B cell (primary cell): ENCODE results near the gene IGLL5.

Experiments used
- EZH2 ChIP-seq: IDR thresholded peaks from 2 replicates; pipeline ENCODE4 v1.6.1; 2012; ENCODE audit warnings: borderline replicate concordance, low read depth, mild to moderate bottlenecking, moderate library complexity, low read length; ENCODE audit not compliant: insufficient read depth, poor library complexity, severe bottlenecking
- TF ChIP-seq, protein P1 (sequence below): fragments of 200-600 bp; IDR thresholded peaks from one replicate; pipeline ENCODE4 v1.8.0; 2022; ENCODE audit warnings: antibody characterized with exemption, mild to moderate bottlenecking

DNA sequence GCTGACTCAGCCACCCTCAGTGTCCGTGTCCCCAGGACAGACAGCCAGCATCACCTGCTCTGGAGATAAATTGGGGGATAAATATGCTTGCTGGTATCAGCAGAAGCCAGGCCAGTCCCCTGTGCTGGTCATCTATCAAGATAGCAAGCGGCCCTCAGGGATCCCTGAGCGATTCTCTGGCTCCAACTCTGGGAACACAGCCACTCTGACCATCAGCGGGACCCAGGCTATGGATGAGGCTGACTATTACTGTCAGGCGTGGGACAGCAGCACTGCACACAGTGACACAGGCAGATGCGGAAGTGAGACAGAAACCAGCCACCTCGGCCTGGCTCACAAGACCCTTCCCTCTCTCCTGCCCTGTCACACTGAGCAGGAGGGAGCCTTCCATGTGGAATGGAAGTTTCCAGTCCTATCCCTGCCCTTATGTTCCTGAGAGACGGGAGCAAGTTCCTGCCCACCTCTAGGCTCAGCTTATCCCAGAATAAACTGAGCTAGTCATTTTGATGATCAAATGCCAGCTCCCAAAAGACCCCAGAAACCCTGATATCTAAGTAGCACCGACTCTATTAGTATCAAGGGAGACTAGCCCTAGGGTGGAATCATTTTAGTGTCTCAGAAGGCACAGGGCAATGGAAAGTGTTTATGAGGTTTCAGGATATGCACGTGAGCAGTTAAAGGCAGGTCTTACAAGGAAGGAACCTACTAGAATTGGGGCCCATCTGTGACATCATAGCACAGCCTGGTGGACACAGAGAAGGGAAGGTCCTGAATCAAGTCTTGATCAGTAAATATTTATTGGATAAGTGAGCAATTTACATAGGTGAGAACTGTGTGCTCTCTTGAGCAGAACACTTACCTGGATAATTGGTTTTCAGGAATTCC, 6.3 kb upstream of the IGLL5 start:
- TF ChIP-seq, protein P1, sequence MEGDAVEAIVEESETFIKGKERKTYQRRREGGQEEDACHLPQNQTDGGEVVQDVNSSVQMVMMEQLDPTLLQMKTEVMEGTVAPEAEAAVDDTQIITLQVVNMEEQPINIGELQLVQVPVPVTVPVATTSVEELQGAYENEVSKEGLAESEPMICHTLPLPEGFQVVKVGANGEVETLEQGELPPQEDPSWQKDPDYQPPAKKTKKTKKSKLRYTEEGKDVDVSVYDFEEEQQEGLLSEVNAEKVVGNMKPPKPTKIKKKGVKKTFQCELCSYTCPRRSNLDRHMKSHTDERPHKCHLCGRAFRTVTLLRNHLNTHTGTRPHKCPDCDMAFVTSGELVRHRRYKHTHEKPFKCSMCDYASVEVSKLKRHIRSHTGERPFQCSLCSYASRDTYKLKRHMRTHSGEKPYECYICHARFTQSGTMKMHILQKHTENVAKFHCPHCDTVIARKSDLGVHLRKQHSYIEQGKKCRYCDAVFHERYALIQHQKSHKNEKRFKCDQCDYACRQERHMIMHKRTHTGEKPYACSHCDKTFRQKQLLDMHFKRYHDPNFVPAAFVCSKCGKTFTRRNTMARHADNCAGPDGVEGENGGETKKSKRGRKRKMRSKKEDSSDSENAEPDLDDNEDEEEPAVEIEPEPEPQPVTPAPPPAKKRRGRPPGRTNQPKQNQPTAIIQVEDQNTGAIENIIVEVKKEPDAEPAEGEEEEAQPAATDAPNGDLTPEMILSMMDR: no peak
- TF ChIP-seq EZH2: no peak
